OCI-LY7 (cell line): Measurements from ENCODE around the gene ZNFX1. TPM values are rescaled to one million over a fixed set of nuclear protein-coding genes. Genes with fewer than 3 reads are reported as not detected.
A peak's percentile ranks its signal among the peaks of the same experiment; 100 is the strongest.

Experiments used
- BruUV-seq: library from RNA; stranded (reverse); fragments of 400-500 nt; replicated peaks from 2 replicates; lab custom pipeline; 2021; lab: Mats Ljungman, UMichigan
- CTCF ChIA-PET: fragments of 300-600 bp; sonication (Branson Sonifier 250); formaldehyde crosslinking; loops from one replicate; lab custom pipeline; 2022; ENCODE audit warnings: antibody characterized with exemption; ENCODE audit not compliant: unreplicated experiment; lab: Charles Lee
- POLR2A ChIA-PET: fragments of 300-600 bp; sonication (Branson Sonifier 250); formaldehyde crosslinking; loops from one replicate; lab custom pipeline; 2022; ENCODE audit warnings: antibody characterized with exemption; lab: Charles Lee
- DNase-seq: peaks from one replicate; pipeline ENCODE4 v3.0.0-alpha.2; 2015; ENCODE audit warnings: low spot score
- H2AFZ ChIP-seq: fragments of 200-600 bp; sonication (generic), shearing (Covaris generic); 2 replicates; pipeline ENCODE4 v1.6.1; 2014; ENCODE audit warnings: mild to moderate bottlenecking, antibody characterized with exemption, low read length, moderate library complexity
- H3K27ac ChIP-seq: fragments of 200-600 bp; sonication (generic); 2 replicates; pipeline ENCODE4 v1.5.1; 2014; ENCODE audit warnings: mixed run types, low read depth, mild to moderate bottlenecking, moderate library complexity, low read length, inconsistent platforms; ENCODE audit not compliant: poor library complexity, severe bottlenecking
- H3K36me3 ChIP-seq: fragments of 200-600 bp; sonication (generic); 2 replicates; pipeline ENCODE4 v1.6.1; 2014; ENCODE audit warnings: mild to moderate bottlenecking, antibody characterized with exemption, low read length, moderate library complexity, mixed read lengths; ENCODE audit not compliant: insufficient read depth
- H3K4me1 ChIP-seq: fragments of 200-600 bp; sonication (generic); 2 replicates; pipeline ENCODE4 v1.5.1; 2014; ENCODE audit warnings: mild to moderate bottlenecking, low read length; ENCODE audit not compliant: insufficient read depth, poor library complexity, severe bottlenecking
- H3K4me2 ChIP-seq: fragments of 200-600 bp; sonication (generic); 2 replicates; pipeline ENCODE4 v1.6.1; 2014; ENCODE audit warnings: mild to moderate bottlenecking, low read length
- H3K4me3 ChIP-seq: fragments of 200-600 bp; sonication (generic); 2 replicates; pipeline ENCODE4 v1.5.1; 2014; ENCODE audit warnings: mild to moderate bottlenecking, low read depth, low read length; ENCODE audit not compliant: poor library complexity, severe bottlenecking
- H3K79me2 ChIP-seq: fragments of 200-600 bp; sonication (generic); 2 replicates; pipeline ENCODE4 v1.6.1; 2016; ENCODE audit warnings: low read depth, mild to moderate bottlenecking, low read length, moderate library complexity, mixed read lengths; ENCODE audit not compliant: insufficient read depth
- H3K9me2 ChIP-seq: fragments of 200-600 bp; sonication (generic); 2 replicates; pipeline ENCODE4 v1.6.1; 2016; ENCODE audit warnings: mild to moderate bottlenecking, low read length, mixed read lengths; ENCODE audit not compliant: insufficient read depth
- H3K9me3 ChIP-seq: fragments of 200-600 bp; sonication (generic); 2 replicates; pipeline ENCODE4 v1.6.1; 2014; ENCODE audit warnings: mild to moderate bottlenecking, mixed run types, low read length, mixed read lengths
- H4K20me1 ChIP-seq: fragments of 200-600 bp; sonication (generic); 2 replicates; pipeline ENCODE4 v1.6.1; 2014; ENCODE audit warnings: mild to moderate bottlenecking, antibody characterized with exemption, low read length, moderate library complexity, mixed read lengths; ENCODE audit not compliant: insufficient read depth
- EZH2phosphoT487 ChIP-seq: fragments of 200-600 bp; sonication (generic); IDR thresholded peaks from 2 replicates; pipeline ENCODE4 v1.6.1; 2018; ENCODE audit warnings: low read depth, borderline replicate concordance, mild to moderate bottlenecking, mixed run types, antibody characterized with exemption, low read length, moderate library complexity, mixed read lengths
- intact Hi-C: fragments of 100-400 bp; cut with micrococcal nuclease; formaldehyde crosslinking; loops from one replicate; pipeline ENCODE4 v1.10.0; 2022; ENCODE audit not compliant: unreplicated experiment
- total RNA-seq, 2 experiments: library from RNA; depleted of rRNA in 1 of 2; stranded (reverse); fragments of >200 nt in 1 of 2; shearing (Covaris generic) in 1 of 2; gene quantifications; 2 replicates each; pipeline ENCODE4 v1.2.3, GENCODE V29; 2014 to 2022
- TF ChIP-seq, protein P1 (sequence below): fragments of 200-600 bp; sonication (generic); conservative IDR thresholded peaks from 2 replicates; pipeline ENCODE4 v1.5.1; 2014; ENCODE audit warnings: mild to moderate bottlenecking, antibody characterized with exemption, low read length, moderate library complexity, mixed read lengths

Gene ZNFX1
- total RNA-seq, 2 experiments from 2014 or later: 15.1 to 17.6 TPM

DNA sequence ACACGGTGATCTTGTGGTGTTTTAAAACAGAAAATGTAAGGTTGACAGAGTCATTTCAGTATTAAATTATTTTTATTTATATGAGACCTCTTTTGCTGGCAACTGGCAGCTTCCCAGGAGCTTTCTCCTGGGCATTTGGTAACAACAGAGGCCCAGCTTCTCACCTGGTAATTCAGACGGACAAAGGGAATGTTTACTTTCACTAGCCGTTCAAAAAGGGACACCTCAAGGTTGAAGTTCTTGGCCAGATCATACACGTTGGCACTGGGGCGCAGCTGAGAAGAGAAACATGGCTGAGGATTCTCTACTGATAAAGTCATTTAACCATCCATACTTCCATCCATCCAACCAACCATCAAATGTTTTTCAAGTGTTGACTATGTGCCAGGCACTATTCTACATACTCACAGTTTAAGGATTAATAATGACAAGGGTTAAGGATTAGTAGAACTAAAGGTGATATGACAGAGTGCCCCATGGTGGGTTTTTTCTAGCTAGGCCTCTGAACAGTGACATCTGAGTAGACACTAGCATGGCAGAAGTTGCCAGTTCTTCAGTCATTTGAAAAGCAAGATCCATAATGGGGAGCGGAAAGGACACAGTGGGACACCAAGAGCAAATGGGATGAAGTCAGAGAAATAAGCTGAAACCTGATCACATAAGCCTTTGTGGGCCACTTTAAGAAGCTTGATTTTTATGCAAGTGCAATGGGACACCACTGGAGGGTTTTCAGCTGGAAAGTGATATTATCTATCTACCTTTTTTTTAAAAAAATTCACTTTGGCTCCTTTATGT lies 25.1 kb downstream of the ZNFX1 start:
- no peak overlapping the region for H3K27ac ChIP-seq
- no peak overlapping the region for H3K4me2 ChIP-seq
- H3K79me2 ChIP-seq: no peaks in the 10 kb centered on the region
- no peaks in the 10 kb centered on the region for H4K20me1 ChIP-seq
- ChIA-PET CTCF (no interaction called here), POLR2A (interaction anchor here (1.2 kb wide), 1 partner anchor 16 kb away, joined by 4 read pairs; no protein-coding TSS in a partner anchor)
- no TSS peak for BruUV-seq
- TF ChIP-seq, protein P1, sequence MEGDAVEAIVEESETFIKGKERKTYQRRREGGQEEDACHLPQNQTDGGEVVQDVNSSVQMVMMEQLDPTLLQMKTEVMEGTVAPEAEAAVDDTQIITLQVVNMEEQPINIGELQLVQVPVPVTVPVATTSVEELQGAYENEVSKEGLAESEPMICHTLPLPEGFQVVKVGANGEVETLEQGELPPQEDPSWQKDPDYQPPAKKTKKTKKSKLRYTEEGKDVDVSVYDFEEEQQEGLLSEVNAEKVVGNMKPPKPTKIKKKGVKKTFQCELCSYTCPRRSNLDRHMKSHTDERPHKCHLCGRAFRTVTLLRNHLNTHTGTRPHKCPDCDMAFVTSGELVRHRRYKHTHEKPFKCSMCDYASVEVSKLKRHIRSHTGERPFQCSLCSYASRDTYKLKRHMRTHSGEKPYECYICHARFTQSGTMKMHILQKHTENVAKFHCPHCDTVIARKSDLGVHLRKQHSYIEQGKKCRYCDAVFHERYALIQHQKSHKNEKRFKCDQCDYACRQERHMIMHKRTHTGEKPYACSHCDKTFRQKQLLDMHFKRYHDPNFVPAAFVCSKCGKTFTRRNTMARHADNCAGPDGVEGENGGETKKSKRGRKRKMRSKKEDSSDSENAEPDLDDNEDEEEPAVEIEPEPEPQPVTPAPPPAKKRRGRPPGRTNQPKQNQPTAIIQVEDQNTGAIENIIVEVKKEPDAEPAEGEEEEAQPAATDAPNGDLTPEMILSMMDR: no peak
- TF ChIP-seq EZH2phosphoT487: no peak
- H3K9me3 ChIP-seq: no peaks in the 10 kb centered on the region
- no peaks in the 10 kb centered on the region for H3K9me2 ChIP-seq
- H3K4me1 ChIP-seq: no peaks in the 10 kb centered on the region
- H3K36me3 ChIP-seq: peaks cover 97% of the 10 kb centered on the region
- no peak for DNase-seq
- no peak overlapping the region for H2AFZ ChIP-seq
- intact Hi-C loops: no loop called here
- no peak overlapping the region for H3K4me3 ChIP-seq

GRCh38 chr20:49248879-49249665 lies 28.8 kb downstream of the ZNFX1 start:
- TF ChIP-seq, protein P1: no peak
- TF ChIP-seq EZH2phosphoT487: no peak
- intact Hi-C loops: no loop called here
- H3K27ac ChIP-seq: no peak overlapping the region
- ChIA-PET POLR2A (no interaction called here), CTCF (no interaction called here)
- H3K9me3 ChIP-seq: no peaks in the 10 kb centered on the region
- H3K4me3 ChIP-seq: no peak overlapping the region
- H3K79me2 ChIP-seq: no peaks in the 10 kb centered on the region
- H3K4me1 ChIP-seq: no peaks in the 10 kb centered on the region
- no peaks in the 10 kb centered on the region for H3K9me2 ChIP-seq
- H3K4me2 ChIP-seq: no peak overlapping the region
- peaks cover 98% of the 10 kb centered on the region for H3K36me3 ChIP-seq
- BruUV-seq: TSS peak; percentile 23
- H4K20me1 ChIP-seq: no peaks in the 10 kb centered on the region
- DNase-seq: no peak
- no peak overlapping the region for H2AFZ ChIP-seq
